GM18951 (cell line): ENCODE results near the gene PLAGL2.

Experiments used
- POLR2A ChIP-seq: IDR thresholded peaks from 4 replicates; pipeline ENCODE4 v1.6.1; 2011; ENCODE audit warnings: mild to moderate bottlenecking; ENCODE audit not compliant: insufficient read length, insufficient read depth; ENCODE audit errors: extremely low read depth
- in situ Hi-C: fragments of 300-500 bp; cut with MboI; formaldehyde crosslinking; loops from one replicate; pipeline ENCODE4 v1.12.0; 2022; ENCODE audit warnings: low sequenced_read_pairs, mixed read lengths, inconsistent platforms; ENCODE audit not compliant: unreplicated experiment

Gene PLAGL2

GRCh38 chr20:32226391-32226790 lies 18.8 kb upstream of the PLAGL2 start:
- in situ Hi-C loops = no loop called here
- TF ChIP-seq POLR2A = no peak

GRCh38 chr20:32224463-32224862 lies 16.9 kb upstream of the PLAGL2 start:
- no peak for TF ChIP-seq POLR2A
- in situ Hi-C loops = no loop called here

DNA sequence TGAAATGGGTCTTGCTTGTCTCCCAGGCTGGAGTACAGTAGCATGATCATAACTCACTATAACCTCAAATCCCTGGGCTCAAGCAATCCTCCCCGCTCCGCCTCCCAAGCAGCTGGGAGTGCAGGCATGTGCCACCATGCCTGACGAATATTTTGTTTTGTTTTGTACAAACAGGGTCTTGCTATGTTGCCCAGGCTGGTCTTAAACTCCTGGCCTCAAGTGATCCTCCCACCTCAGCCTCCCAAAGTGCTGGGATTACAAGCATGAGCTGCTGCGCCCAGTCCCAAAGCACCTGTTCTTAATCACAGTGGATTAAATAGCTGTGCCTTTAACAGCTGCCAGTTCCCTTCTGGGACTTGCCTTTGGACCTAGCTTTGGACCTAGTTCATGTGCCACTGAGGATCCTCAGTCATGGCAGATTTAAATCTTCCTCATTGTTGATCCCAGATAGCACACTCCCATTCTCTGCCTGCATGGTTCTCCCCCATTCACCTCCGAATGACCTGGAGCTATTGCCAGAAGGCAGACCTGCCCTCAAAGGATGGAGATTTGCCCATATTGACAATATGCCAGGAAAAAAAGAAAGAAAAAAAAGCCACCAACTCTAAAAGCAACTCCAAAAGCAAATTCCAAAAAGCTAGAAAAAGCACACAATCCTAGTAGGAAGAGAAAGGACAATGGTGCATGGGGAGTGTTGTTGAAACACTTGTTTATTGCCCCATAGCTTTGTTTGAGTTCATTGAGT lies 10.8 kb upstream of the PLAGL2 start:
- in situ Hi-C loops = no loop called here

GRCh38 chr20:32216179-32217142 lies 8.9 kb upstream of the PLAGL2 start:
- in situ Hi-C loops = no loop called here
- no peak for TF ChIP-seq POLR2A

More for the DNA sequence above, 10.8 kb upstream of the PLAGL2 start:
- no peak for TF ChIP-seq POLR2A

- no peak for TF ChIP-seq POLR2A
- in situ Hi-C loops = no loop called here
These were observed 8.2 kb upstream of the PLAGL2 start for GRCh38 chr20:32215729-32216128.

GRCh38 chr20:32215147-32215546 lies 7.6 kb upstream of the PLAGL2 start:
- in situ Hi-C loops = no loop called here
- TF ChIP-seq POLR2A = no peak

DNA sequence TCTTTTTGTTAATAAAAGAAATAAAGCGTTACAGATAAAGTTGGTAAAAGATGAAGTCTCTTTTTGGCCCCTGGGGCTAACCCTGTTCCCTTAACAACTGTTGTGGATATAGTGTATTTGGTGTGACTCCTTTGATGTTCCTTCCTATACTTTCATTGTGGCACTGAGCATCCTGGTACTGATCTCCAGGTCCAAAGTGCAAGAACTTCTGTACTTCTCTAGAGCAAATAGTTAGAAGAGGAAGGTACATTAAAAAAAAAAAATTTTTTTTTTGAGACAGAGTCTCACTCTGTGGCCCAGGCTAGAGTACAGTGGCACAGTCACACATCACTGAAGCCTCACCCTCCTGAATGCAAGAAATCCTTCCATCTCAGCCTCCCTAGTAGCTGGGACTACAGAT lies 6.3 kb upstream of the PLAGL2 start:
- TF ChIP-seq POLR2A = no peak
- in situ Hi-C loops = no loop called here

DNA sequence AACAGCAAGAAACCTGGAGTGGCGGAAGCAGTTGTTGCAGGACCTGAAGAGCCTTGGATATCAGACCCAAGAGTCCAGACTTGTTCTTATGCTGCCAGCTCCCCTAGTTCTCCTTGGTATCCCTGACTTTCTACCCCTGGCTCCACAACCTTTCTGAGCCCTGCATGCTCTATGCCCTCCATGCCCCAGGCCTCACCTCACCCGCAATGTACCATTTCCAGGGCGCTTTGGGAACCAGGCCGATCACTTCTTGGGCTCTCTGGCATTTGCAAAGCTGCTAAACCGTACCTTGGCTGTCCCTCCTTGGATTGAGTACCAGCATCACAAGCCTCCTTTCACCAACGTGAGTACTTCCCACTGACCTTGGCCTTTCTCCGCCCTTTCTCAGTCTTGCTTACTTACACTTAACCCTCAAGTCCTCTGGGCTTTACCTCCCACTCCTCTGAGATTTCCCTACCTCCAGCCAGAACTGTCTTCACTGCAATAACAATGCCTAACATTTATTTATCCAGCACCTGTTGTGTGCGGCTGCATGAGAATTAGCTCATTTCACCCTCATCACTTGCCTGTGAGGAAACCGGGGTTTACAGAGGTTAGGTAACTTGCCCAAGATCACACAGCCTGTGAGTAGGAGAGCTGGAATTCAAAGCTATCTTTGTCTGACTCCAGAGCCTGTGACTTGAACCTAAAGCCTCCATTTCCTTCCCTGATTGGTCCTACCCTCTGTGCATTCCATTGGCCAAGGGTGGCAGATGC lies 2.5 kb upstream of the PLAGL2 start:
- TF ChIP-seq POLR2A = no peak

DNA sequence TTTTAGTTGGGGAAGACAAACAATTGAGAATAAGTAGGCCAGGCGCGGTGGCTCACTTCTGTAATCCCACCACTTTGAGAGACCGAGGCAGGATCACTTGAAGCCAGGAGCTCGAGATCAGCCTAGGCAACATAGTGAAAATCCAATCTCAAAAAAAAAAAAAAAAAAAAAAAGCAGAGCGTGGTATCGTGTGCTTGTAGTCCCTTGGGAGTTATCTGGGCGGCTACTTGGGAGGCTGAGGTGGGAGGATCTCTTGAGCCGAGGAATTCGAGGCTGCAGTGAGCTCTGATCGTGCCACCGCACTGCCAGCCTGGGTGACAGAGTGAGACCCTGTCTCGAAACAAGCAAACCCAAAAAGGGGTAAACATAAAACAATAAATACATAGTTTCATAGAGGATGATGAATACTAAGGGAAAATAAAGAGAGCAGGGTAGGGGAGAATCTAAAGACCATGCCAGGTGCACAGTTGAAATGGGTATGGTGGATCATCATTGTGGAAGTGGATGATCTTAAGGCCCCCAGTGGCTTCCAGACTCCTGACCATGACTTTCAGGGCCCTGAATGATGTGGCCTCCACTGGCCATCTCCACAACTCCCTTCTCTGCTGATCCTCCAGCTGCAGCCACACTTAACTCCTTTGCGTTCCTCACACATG lies 1.1 kb upstream of the PLAGL2 start:
- in situ Hi-C loops = no loop called here
- no peak for TF ChIP-seq POLR2A

More for the DNA sequence above, 2.5 kb upstream of the PLAGL2 start:
- in situ Hi-C loops = no loop called here

DNA sequence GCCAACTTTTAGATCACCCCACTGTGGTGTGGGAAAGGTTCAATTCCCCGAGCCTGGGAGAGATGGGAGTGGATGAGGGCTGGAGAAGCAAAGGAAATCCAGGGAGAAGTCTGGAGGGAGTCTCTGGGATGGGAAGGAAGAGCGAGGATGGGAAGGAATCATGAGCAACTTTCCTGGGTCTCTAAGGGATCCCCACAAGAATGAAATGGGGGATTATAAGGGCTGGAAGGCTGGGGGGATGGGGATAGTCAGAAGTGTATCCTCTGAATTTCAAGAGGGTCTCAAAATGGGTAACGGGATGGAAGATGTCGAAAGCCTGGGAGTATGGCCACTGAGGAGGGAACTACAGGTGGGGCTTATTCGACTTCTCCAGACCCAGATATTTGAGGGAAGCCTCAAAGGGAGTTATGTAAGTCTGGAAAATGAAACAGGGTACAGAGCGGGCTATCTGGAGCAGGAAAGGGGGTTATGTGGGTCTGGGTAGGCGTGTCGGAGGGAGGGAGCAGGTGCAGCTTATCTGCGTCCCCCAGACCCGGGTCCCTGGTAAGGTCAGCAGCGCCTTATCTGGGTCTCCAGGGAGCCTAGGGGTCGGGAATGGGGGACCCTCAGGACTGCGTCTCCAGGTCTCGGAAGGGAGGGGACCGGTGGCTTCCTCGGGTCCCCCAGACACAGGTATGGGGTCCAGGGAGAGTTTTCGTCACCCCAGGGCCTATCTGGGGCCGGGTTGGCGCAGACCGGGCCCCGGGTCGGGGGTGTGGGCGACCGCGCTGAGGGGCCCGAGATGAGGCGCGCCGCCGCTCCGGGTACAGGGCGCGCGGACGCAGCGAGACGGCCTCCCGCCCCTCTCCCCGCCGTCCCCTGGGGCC lies 550 bp downstream of the PLAGL2 start:
- in situ Hi-C loops = no loop called here
- no peak for TF ChIP-seq POLR2A

DNA sequence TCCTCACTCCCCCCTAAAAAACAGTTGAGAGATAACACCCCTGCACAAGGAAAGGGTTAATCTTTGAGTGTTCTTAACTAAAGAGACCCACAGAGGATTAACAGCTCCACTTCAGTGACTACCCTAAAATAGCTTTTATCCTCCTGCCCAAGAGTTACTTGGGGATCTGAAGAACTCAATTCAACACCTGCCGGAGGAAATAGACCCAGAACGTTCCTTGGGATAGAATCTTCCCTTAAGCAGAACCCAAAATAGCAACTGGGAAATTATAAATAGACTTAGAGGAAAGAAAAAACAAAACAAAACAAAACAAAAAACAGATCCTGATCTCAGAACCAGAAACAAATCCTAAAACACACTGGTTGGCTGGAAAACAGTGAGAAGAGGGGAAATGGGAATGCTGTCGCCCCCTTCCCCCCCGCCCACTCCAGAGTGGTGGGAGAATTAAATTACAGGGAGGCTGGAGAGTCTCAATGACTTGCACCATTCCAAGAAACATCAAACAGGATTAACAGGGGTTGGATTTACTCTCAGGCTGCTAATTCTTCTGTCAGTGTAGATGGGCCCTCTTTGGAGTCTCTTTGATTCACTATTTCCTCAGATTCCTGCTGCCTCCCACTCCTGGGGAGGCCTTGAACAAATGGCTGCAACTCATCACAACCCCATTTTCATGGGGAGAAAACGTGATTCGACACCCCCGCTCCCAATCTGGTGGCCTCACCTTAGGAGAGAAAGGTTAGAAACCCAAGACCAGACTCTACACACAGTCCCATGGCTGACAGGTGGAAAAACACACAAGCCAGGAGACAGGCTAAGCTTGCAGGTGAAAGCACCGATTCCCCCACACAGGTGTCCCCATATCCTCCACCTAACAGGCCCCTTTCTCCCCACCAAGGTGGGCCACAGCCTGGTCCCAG lies 1.4 kb downstream of the PLAGL2 start:
- in situ Hi-C loops = no loop called here
- no peak for TF ChIP-seq POLR2A
